ENCODE measurements around the gene SEC14L2. TPM values are rescaled to one million over a fixed set of nuclear protein-coding genes. Genes with fewer than 3 reads are reported as not detected.
"Not testable (repeated sequence)": the region's sequence is repeated elsewhere in the genome, so short reads cannot be mapped to it uniquely, and the experiment has no call there.

Gene SEC14L2
- total RNA-seq, 1 experiment from 2014 or later = 3.4 TPM

- no peak overlapping the region for H3K4me3 ChIP-seq
- H3K36me3 ChIP-seq = no peaks in the 10 kb centered on the region
- DNase-seq = no peak
- no peaks in the 10 kb centered on the region for H3K4me1 ChIP-seq
- H3K27me3 ChIP-seq = no peaks in the 10 kb centered on the region
- no peaks in the 10 kb centered on the region for H3K9me3 ChIP-seq (replicated peaks)
- H3K27ac ChIP-seq = no peak overlapping the region
Observed at GRCh38 chr22:30436196-30436595, 39.4 kb downstream of the SEC14L2 start.

- no peak for DNase-seq
- Histone ChIP-seq H3K27ac (no peak overlapping the region), H3K36me3 (no peaks in the 10 kb centered on the region), H3K4me1 (no peaks in the 10 kb centered on the region), H3K4me3 (no peak overlapping the region), H3K9me3 (replicated peaks) (no peaks in the 10 kb centered on the region), H3K27me3 (no peaks in the 10 kb centered on the region)
Observed at GRCh38 chr22:30438559-30438958, 41.7 kb downstream of the SEC14L2 start.

GRCh38 chr22:30439226-30439625 is 42.4 kb downstream of the SEC14L2 start:
- no peaks in the 10 kb centered on the region; the same call in 1 of the 2 replicates for H3K4me1 ChIP-seq
- H3K9me3 ChIP-seq (replicated peaks) = no peaks in the 10 kb centered on the region
- no peaks in the 10 kb centered on the region for H3K27me3 ChIP-seq
- no peaks in the 10 kb centered on the region for H3K36me3 ChIP-seq
- no peak overlapping the region for H3K27ac ChIP-seq
- no peak overlapping the region for H3K4me3 ChIP-seq
- no peak for DNase-seq

DNA sequence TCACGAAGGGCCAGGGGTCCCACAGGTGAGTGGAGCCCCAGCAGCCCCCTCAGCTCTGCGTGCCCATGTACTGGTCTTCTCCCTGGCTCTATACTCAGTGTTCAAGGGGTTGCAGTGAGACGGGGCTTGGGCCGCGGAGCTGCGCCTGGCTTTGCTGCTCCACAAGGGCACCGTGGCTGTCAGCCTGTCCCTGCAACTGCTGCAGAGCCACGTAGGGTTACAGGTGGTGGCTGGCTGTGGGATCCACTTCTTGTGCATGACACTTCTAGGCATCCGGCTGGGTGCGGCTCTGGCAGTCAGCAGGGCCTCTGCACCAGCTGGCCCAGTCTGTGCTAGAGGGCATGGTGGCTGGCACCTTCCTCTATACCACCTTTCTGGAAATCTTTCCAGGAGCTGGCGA is 43.0 kb downstream of the SEC14L2 start:
- no peak for DNase-seq
- no peaks in the 10 kb centered on the region for H3K9me3 ChIP-seq (replicated peaks)
- no peaks in the 10 kb centered on the region for H3K27me3 ChIP-seq
- H3K4me3 ChIP-seq = no peak overlapping the region
- no peaks in the 10 kb centered on the region for H3K36me3 ChIP-seq
- H3K4me1 ChIP-seq = no peaks in the 10 kb centered on the region; the same call in 1 of the 2 replicates
- no peak overlapping the region for H3K27ac ChIP-seq

- Histone ChIP-seq H3K4me1 (no peaks in the 10 kb centered on the region; the same call in 1 of the 2 replicates), H3K9me3 (replicated peaks) (no peaks in the 10 kb centered on the region), H3K27me3 (no peaks in the 10 kb centered on the region), H3K4me3 (no peak overlapping the region), H3K36me3 (no peaks in the 10 kb centered on the region), H3K27ac (no peak overlapping the region)
- DNase-seq = no peak
Observed at GRCh38 chr22:30441088-30441487, 44.3 kb downstream of the SEC14L2 start.

DNA sequence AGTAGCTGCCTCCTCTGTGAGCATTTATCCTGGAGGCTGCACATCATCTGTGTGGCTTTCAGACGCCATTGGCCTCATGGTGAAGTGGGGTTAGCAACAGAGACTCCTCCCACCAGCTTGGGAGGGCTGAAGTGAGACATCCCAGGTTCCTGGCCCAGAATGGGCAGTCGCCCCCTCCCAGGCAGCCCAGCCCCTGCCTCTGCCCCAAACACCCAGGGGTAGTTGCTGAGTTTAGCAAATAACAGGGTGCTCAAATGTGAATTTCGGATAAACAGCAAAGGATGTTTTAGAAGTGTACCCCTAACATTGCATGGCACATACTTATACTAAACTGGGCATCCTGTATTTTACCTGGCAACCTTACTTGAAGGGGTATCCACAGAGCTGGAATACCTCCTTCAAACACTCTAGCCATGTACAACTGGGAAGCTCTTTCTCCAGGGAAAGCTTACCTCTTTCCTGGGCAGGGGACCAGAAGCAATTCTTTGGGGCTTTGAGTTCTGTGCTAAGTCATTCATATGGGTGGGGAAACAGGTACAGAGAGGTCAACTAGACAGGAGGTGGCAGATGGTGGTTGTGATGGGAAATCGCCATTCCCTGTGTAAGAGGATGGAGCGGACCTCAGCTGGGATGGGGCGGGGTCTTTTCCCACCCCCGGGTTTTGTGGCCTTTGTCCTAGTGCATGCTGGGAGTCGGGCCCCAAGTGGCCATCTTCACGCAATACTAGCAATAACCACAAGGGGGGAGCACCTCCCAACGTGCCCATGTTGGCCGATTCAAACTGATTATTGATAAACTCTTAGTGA is 48.0 kb downstream of the SEC14L2 start:
- DNase-seq = peak; percentile 60 to 77
- Histone ChIP-seq H3K4me1 (no peaks in the 10 kb centered on the region; the same call in 1 of the 2 replicates), H3K4me3 (0 out of 2 replicates have a peak overlapping the region, but pooled peaks have one; percentile 8), H3K27me3 (no peaks in the 10 kb centered on the region), H3K9me3 (replicated peaks) (no peaks in the 10 kb centered on the region), H3K27ac (no peak overlapping the region), H3K36me3 (no peaks in the 10 kb centered on the region)

- Histone ChIP-seq H3K27ac (no peak overlapping the region), H3K9me3 (replicated peaks) (no peaks in the 10 kb centered on the region), H3K4me1 (no peaks in the 10 kb centered on the region; the same call in 1 of the 2 replicates), H3K4me3 (no peak overlapping the region), H3K36me3 (no peaks in the 10 kb centered on the region), H3K27me3 (no peaks in the 10 kb centered on the region)
- DNase-seq = no peak
Observed at GRCh38 chr22:30445438-30446145, 48.8 kb downstream of the SEC14L2 start.

- no peak overlapping the region for H3K4me3 ChIP-seq
- no peaks in the 10 kb centered on the region for H3K36me3 ChIP-seq
- no peak overlapping the region for H3K27ac ChIP-seq
- no peak for DNase-seq
- no peaks in the 10 kb centered on the region for H3K9me3 ChIP-seq (replicated peaks)
- no peaks in the 10 kb centered on the region; the same call in 1 of the 2 replicates for H3K4me1 ChIP-seq
- no peaks in the 10 kb centered on the region for H3K27me3 ChIP-seq
Observed at GRCh38 chr22:30447656-30448055, 50.8 kb downstream of the SEC14L2 start.

- H3K9me3 ChIP-seq (replicated peaks); H3K4me1 ChIP-seq; H3K27ac ChIP-seq; H3K27me3 ChIP-seq; DNase-seq; H3K36me3 ChIP-seq; H3K4me3 ChIP-seq: not testable (repeated sequence)
Observed at GRCh38 chr22:30451488-30451887, 54.7 kb downstream of the SEC14L2 start.

GRCh38 chr22:30452861-30453260 is 56.0 kb downstream of the SEC14L2 start:
- Histone ChIP-seq H3K27me3 (no peaks in the 10 kb centered on the region), H3K27ac (no peak overlapping the region), H3K36me3 (no peaks in the 10 kb centered on the region), H3K9me3 (replicated peaks) (no peaks in the 10 kb centered on the region), H3K4me3 (no peak overlapping the region), H3K4me1 (no peaks in the 10 kb centered on the region)
- no peak for DNase-seq

DNA sequence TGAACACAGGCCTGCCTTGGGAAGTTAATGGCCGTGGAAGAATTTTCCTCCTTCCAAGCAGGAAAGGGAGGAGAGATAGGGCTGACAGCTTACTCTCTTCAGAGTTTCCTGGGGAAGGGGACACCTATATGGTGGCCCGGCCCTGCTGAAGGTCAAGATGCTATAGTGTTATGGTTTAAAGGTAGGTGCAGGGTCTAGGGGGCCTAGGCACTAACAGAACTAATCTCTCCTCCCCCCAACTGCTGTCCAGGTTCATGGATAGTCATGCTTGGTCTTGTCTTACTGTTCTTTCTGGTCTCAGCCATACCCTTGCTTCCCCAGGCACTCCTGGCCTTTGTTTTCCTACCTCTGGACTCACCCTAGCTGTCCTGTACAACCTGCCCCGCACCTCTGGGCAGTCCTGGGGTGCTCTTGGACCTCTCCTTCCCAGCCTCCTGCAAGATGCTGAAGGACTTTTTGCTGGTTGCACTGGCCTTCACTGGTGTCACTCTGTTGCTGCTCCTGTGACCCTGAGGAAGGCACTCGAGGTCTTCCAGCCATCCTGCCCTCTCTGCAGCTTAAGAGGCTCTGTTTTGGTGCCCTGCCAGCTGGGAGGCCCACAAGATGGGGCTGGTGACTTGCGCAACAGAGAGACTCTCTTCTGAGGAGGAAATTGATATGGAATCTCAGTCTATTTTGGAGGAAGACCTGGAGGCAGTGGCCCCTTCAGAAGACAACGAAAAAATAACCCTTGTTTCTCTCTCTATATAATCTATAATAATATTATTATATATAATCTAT is 57.1 kb downstream of the SEC14L2 start:
- DNase-seq = peak; percentile 18 to 32
- H3K27me3 ChIP-seq = no peaks in the 10 kb centered on the region
- H3K36me3 ChIP-seq = no peaks in the 10 kb centered on the region
- no peaks in the 10 kb centered on the region for H3K9me3 ChIP-seq (replicated peaks)
- H3K4me3 ChIP-seq = no peak overlapping the region
- no peak overlapping the region for H3K27ac ChIP-seq
- H3K4me1 ChIP-seq = no peaks in the 10 kb centered on the region

- H3K27me3 ChIP-seq = no peaks in the 10 kb centered on the region
- H3K4me1 ChIP-seq = no peaks in the 10 kb centered on the region
- no peak overlapping the region for H3K4me3 ChIP-seq
- no peaks in the 10 kb centered on the region for H3K36me3 ChIP-seq
- H3K27ac ChIP-seq = no peak overlapping the region
- no peak for DNase-seq
- H3K9me3 ChIP-seq (replicated peaks) = no peaks in the 10 kb centered on the region
Observed at GRCh38 chr22:30455075-30455840, 58.4 kb downstream of the SEC14L2 start.

GRCh38 chr22:30457981-30458380 is 61.2 kb downstream of the SEC14L2 start:
- H3K4me1 ChIP-seq = no peaks in the 10 kb centered on the region
- H3K9me3 ChIP-seq (replicated peaks) = no peaks in the 10 kb centered on the region
- no peak overlapping the region for H3K4me3 ChIP-seq
- DNase-seq = no peak
- H3K27me3 ChIP-seq = no peaks in the 10 kb centered on the region
- no peak overlapping the region for H3K27ac ChIP-seq
- no peaks in the 10 kb centered on the region for H3K36me3 ChIP-seq

Measured in SJCRH30 (cell line).